HCT116 (cell line): ENCODE data around the gene FAM162A. TPM values are rescaled to one million over a fixed set of nuclear protein-coding genes. Genes with fewer than 3 reads are reported as not detected.

Experiments
- ATAC-seq: fragments of 200-7000 bp; cut with Tn5 transposase; 2 replicates; pipeline ENCODE4 v1.9.1; 2020; ENCODE audit warnings: mild to moderate bottlenecking, moderate library complexity
- BruUV-seq: library from RNA; stranded (reverse); fragments of 400-500 nt; replicated peaks from 2 replicates; lab custom pipeline; 2021; lab: Mats Ljungman, UMichigan
- CTCF ChIA-PET: fragments of 300-600 bp; sonication (Branson Sonifier 250); formaldehyde crosslinking; loops from one replicate; lab custom pipeline; 2021; ENCODE audit warnings: antibody characterized with exemption; lab: Charles Lee
- POLR2A ChIA-PET: fragments of 300-600, 350-600 bp; sonication (Branson Sonifier 250); formaldehyde crosslinking; loops from one replicate; lab custom pipeline; 2021; ENCODE audit warnings: antibody characterized with exemption; lab: Charles Lee
- RAD21 ChIA-PET, 2 experiments: fragments of 300-600 bp; sonication (Branson Sonifier 250); formaldehyde crosslinking; loops; one replicate each; lab custom pipeline; 2023; ENCODE audit warnings: low total read pairs in 2 of 2; ENCODE audit not compliant: uncharacterized antibody in 2 of 2, unreplicated experiment in 2 of 2, low non-redundant PET in 1 of 2; lab: Charles Lee
- DNase-seq: peaks from one replicate; pipeline ENCODE4 v3.0.0-alpha.2; 2010; ENCODE audit warnings: low read depth, low spot score
- H2AFZ ChIP-seq: fragments of 200-600 bp; shearing (Covaris generic), sonication (generic); 2 replicates; pipeline ENCODE4 v1.6.1; 2017; ENCODE audit warnings: low read depth, mixed run types, mixed read lengths, antibody characterized with exemption, low read length; ENCODE audit not compliant: poor library complexity, severe bottlenecking
- H3K27ac ChIP-seq: 2 replicates; pipeline ENCODE4 v1.5.1; 2012; ENCODE audit warnings: low read depth, low read length
- H3K27me3 ChIP-seq: fragments of 200-600 bp; sonication (generic); 2 replicates; pipeline ENCODE4 v1.6.1; 2016; ENCODE audit warnings: mixed run types, low read length, mixed read lengths; ENCODE audit not compliant: insufficient read depth
- H3K36me3 ChIP-seq, 2 experiments: fragments of 200-500 bp in 1 of 2; fragments of 200-600 bp in 1 of 2; sonication (Bioruptor generic) in 1 of 2; sonication (generic) in 1 of 2; 2 replicates each; pipeline versions ENCODE4 v1.5.1 to v1.6.1; 2014 to 2016; ENCODE audit warnings: low read length in 2 of 2, inconsistent platforms in 1 of 2, mixed read lengths in 1 of 2, mixed run types in 1 of 2; ENCODE audit not compliant: insufficient read depth in 2 of 2, control insufficient read depth in 1 of 2
- H3K4me1 ChIP-seq, 2 experiments: fragments of 200-600 bp in 1 of 2; sonication (generic) in 1 of 2; 2 replicates each; pipeline versions ENCODE4 v1.5.1 to v1.6.1; 2012 to 2017; ENCODE audit warnings: low read length in 2 of 2, inconsistent platforms in 1 of 2, mild to moderate bottlenecking in 1 of 2, mixed read lengths in 1 of 2, mixed run types in 1 of 2, moderate library complexity in 1 of 2; ENCODE audit not compliant: insufficient read depth in 2 of 2, control insufficient read depth in 1 of 2
- H3K4me2 ChIP-seq: fragments of 200-600 bp; sonication (generic); 2 replicates; pipeline ENCODE4 v1.6.1; 2017; ENCODE audit warnings: mixed run types, low read length, mixed read lengths
- H3K4me3 ChIP-seq, 2 experiments: fragments of 200-600 bp in 1 of 2; sonication (generic) in 1 of 2; replicated peaks in 1 of 2; 2 replicates each; pipeline ENCODE4 v1.5.1; 2011 to 2016; ENCODE audit warnings: low read length in 2 of 2, control low read depth in 1 of 2, low read depth in 1 of 2, mild to moderate bottlenecking in 1 of 2, mixed read lengths in 1 of 2, mixed run types in 1 of 2
- H3K79me2 ChIP-seq: fragments of 200-600 bp; sonication (generic); 2 replicates; pipeline ENCODE4 v1.6.1; 2017; ENCODE audit warnings: mild to moderate bottlenecking, mixed run types, low read length, moderate library complexity, mixed read lengths; ENCODE audit not compliant: insufficient read depth
- H3K9ac ChIP-seq: fragments of 200-600 bp; sonication (generic); 2 replicates; pipeline ENCODE4 v1.6.1; 2016; ENCODE audit warnings: low read length, mixed read lengths
- H3K9me2 ChIP-seq: fragments of 200-600 bp; sonication (generic), shearing (Covaris generic); 2 replicates; pipeline ENCODE4 v1.6.1; 2017; ENCODE audit warnings: mixed run types, mild to moderate bottlenecking, moderate library complexity; ENCODE audit not compliant: insufficient read depth
- H3K9me3 ChIP-seq, 2 experiments: fragments of 200-500 bp in 1 of 2; fragments of 200-600 bp in 1 of 2; sonication (Bioruptor generic) in 1 of 2; sonication (generic) in 1 of 2; 2 replicates each; pipeline ENCODE4 v1.6.1; 2014 to 2017; ENCODE audit warnings: low read length in 2 of 2, mixed read lengths in 2 of 2, inconsistent platforms in 1 of 2, low read depth in 1 of 2, mild to moderate bottlenecking in 1 of 2, mixed run types in 1 of 2, moderate library complexity in 1 of 2; ENCODE audit not compliant: control insufficient read depth in 1 of 2, insufficient read depth in 1 of 2
- H4K20me1 ChIP-seq: fragments of 200-600 bp; sonication (generic), shearing (Covaris generic); 2 replicates; pipeline ENCODE4 v1.6.1; 2017; ENCODE audit warnings: mixed run types, mild to moderate bottlenecking, moderate library complexity; ENCODE audit not compliant: insufficient read depth
- ATF3 ChIP-seq: IDR thresholded peaks from 2 replicates; pipeline ENCODE4 v1.6.1; 2012
- CEBPB ChIP-seq: IDR thresholded peaks from 2 replicates; pipeline ENCODE4 v1.6.1; 2012; ENCODE audit warnings: low read depth
- EGR1 ChIP-seq: IDR thresholded peaks from 2 replicates; pipeline ENCODE4 v1.6.1; 2012; ENCODE audit warnings: low read depth
- EZH2 ChIP-seq: fragments of 200-600 bp; sonication (generic); IDR thresholded peaks from 2 replicates; pipeline ENCODE4 v1.6.1; 2017; ENCODE audit warnings: antibody characterized with exemption, mixed run types
- EZH2phosphoT487 ChIP-seq: fragments of 200-600 bp; IDR thresholded peaks from 2 replicates; pipeline ENCODE4 v1.6.1; 2018; ENCODE audit warnings: antibody characterized with exemption, borderline replicate concordance
- MAX ChIP-seq: IDR thresholded peaks from 2 replicates; pipeline ENCODE4 v1.6.1; 2012
- POLR2A ChIP-seq: IDR thresholded peaks from 2 replicates; pipeline ENCODE4 v1.7.0; 2011; ENCODE audit warnings: borderline replicate concordance; ENCODE audit not compliant: insufficient read depth, insufficient read length; ENCODE audit errors: extremely low read depth
- POLR2AphosphoS5 ChIP-seq: IDR thresholded peaks from 2 replicates; pipeline ENCODE4 v1.6.1; 2011; ENCODE audit warnings: mild to moderate bottlenecking, low read depth, low read length, moderate library complexity
- YY1 ChIP-seq: IDR thresholded peaks from 2 replicates; pipeline ENCODE4 v1.6.1; 2011; ENCODE audit warnings: low read length, low read depth, moderate library complexity, mild to moderate bottlenecking; ENCODE audit not compliant: insufficient replicate concordance; ENCODE audit errors: extremely low read depth
- ZFX ChIP-seq: fragments of 450-650 bp; IDR thresholded peaks from 2 replicates; pipeline ENCODE4 v1.6.1; 2017
- intact Hi-C: fragments of 100-400 bp; cut with micrococcal nuclease; formaldehyde crosslinking; loops from 2 replicates; pipeline ENCODE4 v1.10.0; 2022
- total RNA-seq: library from RNA; stranded (reverse); gene quantifications from one replicate; pipeline ENCODE4 v1.2.1, GENCODE V29; 2021; ENCODE audit not compliant: unreplicated experiment
- TF ChIP-seq, protein P1 (sequence below), 3 experiments: fragments of 200-600 bp in 1 of 3; sonication (generic) in 1 of 3; IDR thresholded peaks in 2 of 3; conservative IDR thresholded peaks in 1 of 3; 2 replicates each; pipeline ENCODE4 v1.5.1; 2012 to 2017; ENCODE audit warnings: low read depth in 2 of 3, low read length in 2 of 3, antibody characterized with exemption in 1 of 3, borderline replicate concordance in 1 of 3, control low read depth in 1 of 3, mild to moderate bottlenecking in 1 of 3, mixed read lengths in 1 of 3, mixed run types in 1 of 3, moderate library complexity in 1 of 3; ENCODE audit not compliant: insufficient read depth in 1 of 3
- TF ChIP-seq, protein P2 (sequence below): IDR thresholded peaks from 2 replicates; pipeline ENCODE4 v1.6.1; 2012; ENCODE audit warnings: low read depth

Gene FAM162A
- total RNA-seq, 1 experiment from 2014 or later: 74.1 TPM

DNA sequence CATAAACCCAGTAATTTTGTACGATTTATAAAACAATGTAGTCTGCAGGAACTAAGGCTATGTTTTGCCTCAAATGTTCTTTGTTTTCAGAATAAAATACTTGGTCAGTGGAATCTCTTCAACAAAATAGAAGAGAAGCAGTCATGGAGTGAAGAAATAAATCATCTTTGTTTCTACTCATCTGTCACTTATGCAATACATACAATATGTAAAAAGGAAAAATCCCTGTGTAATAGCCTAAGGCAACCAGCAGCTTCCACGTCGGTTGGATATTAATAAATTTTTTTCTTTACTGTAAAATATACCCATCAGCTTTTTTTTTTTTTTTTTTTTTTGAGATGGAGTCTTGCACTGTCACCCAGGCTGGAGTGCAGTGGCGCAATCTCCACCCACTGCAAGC is 37.1 kb downstream of the FAM162A start:
- no TSS peak for BruUV-seq
- ATAC-seq (no peak), DNase-seq (no peak)
- Histone ChIP-seq H3K36me3 (peaks cover 7 to 11% of the 10 kb centered on the region in 2 experiments; a peak in 2 of 4 replicates), H2AFZ (no peak overlapping the region), H3K4me2 (no peak overlapping the region), H3K4me1 (peaks cover 0 to 7% of the 10 kb centered on the region in 2 experiments; a peak in 3 of 4 replicates), H3K4me3 (no peak overlapping the region), H3K9me3 (no peaks in the 10 kb centered on the region), H3K27ac (no peak overlapping the region), H3K27me3 (no peaks in the 10 kb centered on the region), H3K9me2 (no peaks in the 10 kb centered on the region), H4K20me1 (no peaks in the 10 kb centered on the region), H3K79me2 (peaks cover 13% of the 10 kb centered on the region), H3K9ac (no peak overlapping the region)
- intact Hi-C loops: no loop called here
- RAD21 ChIA-PET: interaction anchor here in 1 of 2 experiments (0.6 kb wide), 1 partner anchor 657 kb away, joined by 3 read pairs; no protein-coding TSS in a partner anchor
- TF ChIP-seq ATF3: no peak
- TF ChIP-seq, protein P1, sequence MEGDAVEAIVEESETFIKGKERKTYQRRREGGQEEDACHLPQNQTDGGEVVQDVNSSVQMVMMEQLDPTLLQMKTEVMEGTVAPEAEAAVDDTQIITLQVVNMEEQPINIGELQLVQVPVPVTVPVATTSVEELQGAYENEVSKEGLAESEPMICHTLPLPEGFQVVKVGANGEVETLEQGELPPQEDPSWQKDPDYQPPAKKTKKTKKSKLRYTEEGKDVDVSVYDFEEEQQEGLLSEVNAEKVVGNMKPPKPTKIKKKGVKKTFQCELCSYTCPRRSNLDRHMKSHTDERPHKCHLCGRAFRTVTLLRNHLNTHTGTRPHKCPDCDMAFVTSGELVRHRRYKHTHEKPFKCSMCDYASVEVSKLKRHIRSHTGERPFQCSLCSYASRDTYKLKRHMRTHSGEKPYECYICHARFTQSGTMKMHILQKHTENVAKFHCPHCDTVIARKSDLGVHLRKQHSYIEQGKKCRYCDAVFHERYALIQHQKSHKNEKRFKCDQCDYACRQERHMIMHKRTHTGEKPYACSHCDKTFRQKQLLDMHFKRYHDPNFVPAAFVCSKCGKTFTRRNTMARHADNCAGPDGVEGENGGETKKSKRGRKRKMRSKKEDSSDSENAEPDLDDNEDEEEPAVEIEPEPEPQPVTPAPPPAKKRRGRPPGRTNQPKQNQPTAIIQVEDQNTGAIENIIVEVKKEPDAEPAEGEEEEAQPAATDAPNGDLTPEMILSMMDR (IDR thresholded peaks at IDR 0.05 in 2 of 3, conservative IDR thresholded peaks at IDR 0.05 in 1 of 3; ENCODE audit: borderline replicate concordance in 1 of 3, insufficient read depth in 1 of 3, low read depth in 2 of 3, low read length in 2 of 3): no peak
- TF ChIP-seq EGR1: no peak
- TF ChIP-seq EZH2phosphoT487: no peak
- no peak for TF ChIP-seq YY1
- no peak for TF ChIP-seq MAX
- TF ChIP-seq POLR2A: no peak
- no peak for TF ChIP-seq EZH2
- no peak for TF ChIP-seq POLR2AphosphoS5
- no peak for TF ChIP-seq ZFX
- no peak for TF ChIP-seq CEBPB
- TF ChIP-seq, protein P2, sequence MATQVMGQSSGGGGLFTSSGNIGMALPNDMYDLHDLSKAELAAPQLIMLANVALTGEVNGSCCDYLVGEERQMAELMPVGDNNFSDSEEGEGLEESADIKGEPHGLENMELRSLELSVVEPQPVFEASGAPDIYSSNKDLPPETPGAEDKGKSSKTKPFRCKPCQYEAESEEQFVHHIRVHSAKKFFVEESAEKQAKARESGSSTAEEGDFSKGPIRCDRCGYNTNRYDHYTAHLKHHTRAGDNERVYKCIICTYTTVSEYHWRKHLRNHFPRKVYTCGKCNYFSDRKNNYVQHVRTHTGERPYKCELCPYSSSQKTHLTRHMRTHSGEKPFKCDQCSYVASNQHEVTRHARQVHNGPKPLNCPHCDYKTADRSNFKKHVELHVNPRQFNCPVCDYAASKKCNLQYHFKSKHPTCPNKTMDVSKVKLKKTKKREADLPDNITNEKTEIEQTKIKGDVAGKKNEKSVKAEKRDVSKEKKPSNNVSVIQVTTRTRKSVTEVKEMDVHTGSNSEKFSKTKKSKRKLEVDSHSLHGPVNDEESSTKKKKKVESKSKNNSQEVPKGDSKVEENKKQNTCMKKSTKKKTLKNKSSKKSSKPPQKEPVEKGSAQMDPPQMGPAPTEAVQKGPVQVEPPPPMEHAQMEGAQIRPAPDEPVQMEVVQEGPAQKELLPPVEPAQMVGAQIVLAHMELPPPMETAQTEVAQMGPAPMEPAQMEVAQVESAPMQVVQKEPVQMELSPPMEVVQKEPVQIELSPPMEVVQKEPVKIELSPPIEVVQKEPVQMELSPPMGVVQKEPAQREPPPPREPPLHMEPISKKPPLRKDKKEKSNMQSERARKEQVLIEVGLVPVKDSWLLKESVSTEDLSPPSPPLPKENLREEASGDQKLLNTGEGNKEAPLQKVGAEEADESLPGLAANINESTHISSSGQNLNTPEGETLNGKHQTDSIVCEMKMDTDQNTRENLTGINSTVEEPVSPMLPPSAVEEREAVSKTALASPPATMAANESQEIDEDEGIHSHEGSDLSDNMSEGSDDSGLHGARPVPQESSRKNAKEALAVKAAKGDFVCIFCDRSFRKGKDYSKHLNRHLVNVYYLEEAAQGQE: no peak
- POLR2A ChIA-PET: interaction anchor here (0.7 kb wide), 1 partner anchor 1526 kb away, joined by 3 read pairs; no protein-coding TSS in a partner anchor
- CTCF ChIA-PET: no interaction called here
